Fibroblast of the aortic adventitia (primary cell): ENCODE data around the gene GLRX2. TPM values are rescaled to one million over a fixed set of nuclear protein-coding genes. Genes with fewer than 3 reads are reported as not detected.

ENCODE experiments used
- DNase-seq: peaks from one replicate; pipeline ENCODE4 v3.0.0-alpha.2; 2010; ENCODE audit warnings: low read depth
- H3K4me3 ChIP-seq: 2 replicates; pipeline ENCODE4 v1.5.1; 2011; ENCODE audit warnings: low read depth, mild to moderate bottlenecking, control low read depth, low read length, moderate library complexity
- CTCF ChIP-seq: IDR thresholded peaks from 2 replicates; pipeline ENCODE4 v1.5.1; 2011; ENCODE audit warnings: mild to moderate bottlenecking, low read length, control low read depth, inconsistent platforms; ENCODE audit not compliant: insufficient read depth
- total RNA-seq: library from RNA; depleted of rRNA; stranded (reverse); fragments of >200 nt; gene quantifications from 2 replicates; pipeline ENCODE4 v1.2.3, GENCODE V29; 2012; ENCODE audit warnings: low replicate concordance

The GLRX2 gene
- total RNA-seq, 1 donor: 25.7 TPM

GRCh38 chr1:193111641-193112090, 6.5 kb upstream of the GLRX2 start:
- TF ChIP-seq CTCF: no peak
- no peak overlapping the region for H3K4me3 ChIP-seq
- DNase-seq: peak; percentile 89

GRCh38 chr1:193110864-193111263, 5.7 kb upstream of the GLRX2 start:
- no peak for TF ChIP-seq CTCF
- H3K4me3 ChIP-seq: no peak overlapping the region
- DNase-seq: no peak

DNA sequence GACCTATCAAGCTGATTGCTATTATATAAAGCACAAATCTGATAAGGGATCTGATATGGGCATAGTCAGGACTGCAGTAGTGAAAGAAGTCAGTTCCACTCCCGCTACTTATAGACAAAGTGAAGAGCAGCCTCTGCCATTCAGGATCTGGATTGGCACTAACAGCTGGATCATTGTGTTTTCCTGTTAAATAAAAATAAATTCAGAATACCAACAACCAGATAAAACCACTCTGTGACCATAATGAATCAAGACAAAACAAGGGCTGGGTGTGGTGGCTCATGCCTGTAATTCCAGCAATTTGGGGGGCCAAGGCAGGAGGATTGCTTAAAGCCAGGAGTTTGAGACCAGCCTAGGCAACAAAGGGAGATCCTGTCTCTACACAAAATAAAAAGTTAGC, 5.0 kb upstream of the GLRX2 start:
- no peak for TF ChIP-seq CTCF

DNA sequence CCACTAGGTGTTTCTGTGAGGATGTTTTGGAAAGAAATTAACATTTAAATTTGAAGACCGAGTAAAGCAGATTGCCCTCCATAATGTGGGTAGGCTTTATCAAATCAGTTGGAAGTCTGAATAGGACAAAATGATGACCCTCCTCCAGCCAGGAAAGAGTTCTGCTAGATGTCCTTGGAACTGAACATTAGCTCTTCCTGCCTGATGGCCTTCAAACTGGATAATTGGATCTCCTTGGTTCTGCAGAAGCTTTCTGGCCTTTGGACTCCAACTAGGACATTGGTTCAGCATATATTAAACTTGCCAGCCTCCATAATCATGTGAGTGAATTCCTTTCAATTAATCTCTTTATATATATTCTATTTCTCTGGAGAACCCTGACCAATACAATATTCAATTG, 4.4 kb upstream of the GLRX2 start:
- no peak overlapping the region for H3K4me3 ChIP-seq
- no peak for TF ChIP-seq CTCF
- DNase-seq: no peak

More for the DNA sequence above, 5.0 kb upstream of the GLRX2 start:
- DNase-seq: no peak
- no peak overlapping the region for H3K4me3 ChIP-seq

DNA sequence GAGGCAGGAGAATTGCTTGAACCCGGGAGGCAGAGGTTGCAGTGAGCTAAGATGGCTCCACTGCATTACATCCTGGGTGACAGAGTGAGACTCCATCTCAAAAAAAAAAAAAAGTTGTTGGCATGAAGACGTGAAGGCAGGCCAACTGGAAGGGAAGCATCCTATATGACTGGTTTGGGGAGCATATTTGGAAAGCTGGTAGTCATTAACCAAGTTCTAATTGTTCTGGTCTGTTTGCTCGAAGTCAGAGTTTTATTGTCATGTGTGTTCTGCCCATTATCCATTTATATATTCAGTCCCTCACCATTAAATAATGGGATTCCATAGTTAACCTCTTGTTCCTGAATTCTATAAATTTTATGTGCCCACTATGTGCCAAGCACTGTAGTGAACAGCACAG, 3.3 kb upstream of the GLRX2 start:
- no peak for TF ChIP-seq CTCF
- no peak overlapping the region for H3K4me3 ChIP-seq
- no peak for DNase-seq

DNA sequence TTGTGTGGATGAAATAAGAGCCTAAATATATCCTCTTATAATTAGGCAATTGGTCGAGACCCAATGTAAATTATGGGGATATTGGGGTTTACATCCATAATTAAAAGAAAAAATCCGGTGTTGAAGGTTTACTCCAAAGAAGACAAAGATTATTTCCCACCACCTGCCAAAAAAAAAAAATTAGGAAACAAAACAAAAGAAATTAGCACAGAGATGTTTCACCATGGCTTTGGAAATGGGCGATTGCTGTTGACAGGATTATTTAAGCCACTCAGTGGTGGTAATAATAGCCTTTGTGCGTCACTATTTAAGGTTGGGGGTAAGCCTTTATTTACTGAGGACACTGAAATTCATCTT, 585 bp upstream of the GLRX2 start:
- DNase-seq: no peak
- no peak for TF ChIP-seq CTCF
- peak overlapping the region; percentile 83 for H3K4me3 ChIP-seq

DNA sequence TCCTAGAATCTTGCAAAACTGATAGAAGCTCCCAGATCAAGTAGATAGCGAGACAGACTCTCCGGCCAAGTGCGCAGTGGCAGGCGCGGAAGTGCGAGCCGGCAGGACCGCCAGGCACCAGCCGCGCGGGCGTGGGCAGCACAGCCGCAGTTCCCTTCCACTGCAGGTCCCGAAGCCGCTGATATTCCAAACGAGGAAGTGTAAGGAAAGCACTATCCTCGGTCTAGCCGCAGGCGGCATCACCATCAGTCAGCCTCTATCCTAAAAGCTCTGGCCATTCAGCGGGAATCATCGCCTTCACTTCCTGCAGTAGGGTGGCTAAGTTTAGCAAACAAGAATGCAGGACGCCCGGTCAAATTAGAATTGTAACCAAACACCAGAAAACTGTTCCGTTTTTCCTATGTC, 710 bp downstream of the GLRX2 start:
- peak overlapping the region; percentile 83 for H3K4me3 ChIP-seq
- no peak for TF ChIP-seq CTCF
- DNase-seq: no peak
